Stimulated activated CD4-positive, alpha-beta T cell treated with anti-CD3 and anti-CD28 coated beads, Interleukin-1b, Interleukin-23, amount 100 ng/mL, for 48 hours (primary cell): ENCODE measurements around the gene UPF2.
"Not testable (repeated sequence)": the region's sequence is repeated elsewhere in the genome, so short reads cannot be mapped to it uniquely, and the experiment has no call there.

Experiments used
- DNase-seq: peaks from one replicate; pipeline ENCODE4 v3.0.0-alpha.2; 2020

UPF2 gene

GRCh38 chr10:12042797-12043651 lies at the start of gene UPF2:
UPF2 (minus strand) TSS chr10:12042809; CDS start chr10:12035423, 7,386 bp downstream.
- peak; percentile 99 for DNase-seq

- DNase-seq = no peak
Measured at GRCh38 chr10:12091421-12091820, 48.8 kb upstream of the UPF2 start.

GRCh38 chr10:12088919-12089318 lies 46.3 kb upstream of the UPF2 start:
- DNase-seq = no peak

- DNase-seq = no peak
Measured at GRCh38 chr10:12081879-12082557, 39.4 kb upstream of the UPF2 start.

- no peak for DNase-seq
Measured at GRCh38 chr10:12081470-12081869, 38.9 kb upstream of the UPF2 start.

GRCh38 chr10:12077580-12078180 lies 35.1 kb upstream of the UPF2 start:
- DNase-seq = no peak

GRCh38 chr10:12073526-12073925 lies 30.9 kb upstream of the UPF2 start:
- no peak for DNase-seq

GRCh38 chr10:12071441-12071840 lies 28.8 kb upstream of the UPF2 start:
- not testable (repeated sequence) for DNase-seq

- peak; percentile 99 for DNase-seq
Measured at GRCh38 chr10:12068449-12069269, 26.1 kb upstream of the UPF2 start, which contains the start of gene DHTKD1. DHTKD1 (plus strand) TSS chr10:12068954; CDS start chr10:12069034, 80 bp downstream.

- DNase-seq = no peak
Measured at GRCh38 chr10:12067336-12067735, 24.7 kb upstream of the UPF2 start.

- DNase-seq = no peak
Measured at GRCh38 chr10:12063483-12063818, 20.8 kb upstream of the UPF2 start.

GRCh38 chr10:12062754-12063482 lies 20.3 kb upstream of the UPF2 start:
- DNase-seq = no peak

GRCh38 chr10:12061124-12061523 lies 18.5 kb upstream of the UPF2 start:
- DNase-seq = no peak

GRCh38 chr10:12056748-12057147 lies 14.1 kb upstream of the UPF2 start:
- DNase-seq = no peak

- DNase-seq = no peak
Measured at GRCh38 chr10:12055732-12056131, 13.1 kb upstream of the UPF2 start.

- DNase-seq = no peak
Measured at GRCh38 chr10:12051241-12051640, 8.6 kb upstream of the UPF2 start.

GRCh38 chr10:12050528-12050927 lies 7.9 kb upstream of the UPF2 start:
- DNase-seq = no peak

GRCh38 chr10:12048547-12048946 lies 5.9 kb upstream of the UPF2 start:
- no peak for DNase-seq

- DNase-seq = no peak
Measured at GRCh38 chr10:12045596-12045995, 3.0 kb upstream of the UPF2 start.

- peak; percentile 50 for DNase-seq
Measured at GRCh38 chr10:12042409-12042796, 206 bp downstream of the UPF2 start.

GRCh38 chr10:12041766-12042408 lies 722 bp downstream of the UPF2 start:
- peak; percentile 44 for DNase-seq
